Uterus (tissue), 2 donors: ENCODE results near the gene SF3A2.

Source experiments
- CTCF ChIP-seq, 4 experiments: fragments of 200-600 bp in 2 of 4; fragments of 450-650 bp in 2 of 4; sonication (generic) in 2 of 4; IDR thresholded peaks; one replicate each; pipeline ENCODE4 v1.5.1; 2016 to 2019; ENCODE audit warnings: antibody characterized with exemption in 4 of 4, mild to moderate bottlenecking in 2 of 4, moderate library complexity in 1 of 4
- POLR2A ChIP-seq, 2 donors: fragments of 450-650 bp; IDR thresholded peaks; one replicate each; pipeline ENCODE4 v1.6.1; 2016; ENCODE audit warnings: antibody characterized with exemption in 2 of 2, mild to moderate bottlenecking in 1 of 2, moderate library complexity in 1 of 2

GRCh38 chr19:2242092-2242537, 5.5 kb downstream of the SF3A2 start:
- TF ChIP-seq CTCF (IDR thresholded peaks at IDR 0.05) (no peak), POLR2A (IDR thresholded peaks at IDR 0.05) (no peak)
